IMR-90 (cell line): ENCODE measurements around the gene MCM3AP. TPM values are rescaled to one million over a fixed set of nuclear protein-coding genes. Genes with fewer than 3 reads are reported as not detected.

Experiments used
- ATAC-seq: fragments of 200-7000 bp; cut with Tn5 transposase; 2 replicates; pipeline ENCODE4 v1.9.1; 2020; ENCODE audit warnings: low read depth, mild to moderate bottlenecking, moderate library complexity
- BruUV-seq: library from RNA; stranded (reverse); fragments of 400-500 nt; replicated peaks from 2 replicates; lab custom pipeline; 2021; lab: Mats Ljungman, UMichigan
- CTCF ChIA-PET: fragments of 300-600 bp; formaldehyde crosslinking; extraction: SDS; loops from one replicate; lab custom pipeline; 2021; ENCODE audit warnings: antibody characterized with exemption; lab: Yijun Ruan, JAX
- POLR2A ChIA-PET: fragments of 300-600 bp; sonication (Branson Sonifier 250); formaldehyde crosslinking; loops from one replicate; lab custom pipeline; 2022; ENCODE audit warnings: antibody characterized with exemption; ENCODE audit not compliant: unreplicated experiment; lab: Charles Lee
- DNase-seq: peaks from one replicate; pipeline ENCODE4 v3.0.0; 2013
- H2AFZ ChIP-seq: replicated peaks from 2 replicates; pipeline ENCODE3; 2013; ENCODE audit warnings: low read length, mild to moderate bottlenecking; ENCODE audit not compliant: poor library complexity
- H2AK5ac ChIP-seq: 2 replicates; pipeline ENCODE4 v1.6.1; 2013; ENCODE audit warnings: low read depth, low read length, inconsistent platforms
- H2AK9ac ChIP-seq: replicated peaks from 2 replicates; pipeline ENCODE3; 2013; ENCODE audit warnings: mild to moderate bottlenecking, low read depth, low read length, moderate library complexity; ENCODE audit not compliant: poor library complexity
- H2BK120ac ChIP-seq: 2 replicates; pipeline ENCODE4 v1.6.1; 2013; ENCODE audit warnings: low read depth, low read length, inconsistent platforms
- H2BK15ac ChIP-seq: 3 replicates; pipeline ENCODE4 v1.6.1; 2013; ENCODE audit warnings: low read depth, low read length, inconsistent platforms
- H2BK20ac ChIP-seq: 2 replicates; pipeline ENCODE4 v1.6.1; 2013; ENCODE audit warnings: low read depth, mild to moderate bottlenecking, inconsistent platforms, low read length, moderate library complexity
- H2BK5ac ChIP-seq: 2 replicates; pipeline ENCODE4 v1.6.1; 2013; ENCODE audit warnings: mild to moderate bottlenecking, low read depth, low read length, inconsistent platforms; ENCODE audit not compliant: poor library complexity, severe bottlenecking
- H3K14ac ChIP-seq: replicated peaks from 2 replicates; pipeline ENCODE4 v1.6.1; 2013; ENCODE audit warnings: low read depth, low read length, inconsistent platforms
- H3K18ac ChIP-seq: 2 replicates; pipeline ENCODE4 v1.6.1; 2013; ENCODE audit warnings: low read depth, low read length, control low read depth
- H3K23ac ChIP-seq: 2 replicates; pipeline ENCODE4 v1.6.1; 2013; ENCODE audit warnings: low read depth, low read length, inconsistent platforms
- H3K27ac ChIP-seq: 2 replicates; pipeline ENCODE4 v1.5.1; 2013; ENCODE audit warnings: mild to moderate bottlenecking, control low read depth, low read length; ENCODE audit not compliant: insufficient read depth
- H3K27me3 ChIP-seq: 2 replicates; pipeline ENCODE4 v1.6.1; 2013; ENCODE audit warnings: low read length; ENCODE audit not compliant: control insufficient read depth, insufficient read depth
- H3K36me3 ChIP-seq: 2 replicates; pipeline ENCODE4 v1.6.1; 2013; ENCODE audit warnings: low read length, mixed read lengths; ENCODE audit not compliant: control insufficient read depth, insufficient read depth
- H3K4ac ChIP-seq: 2 replicates; pipeline ENCODE4 v1.6.1; 2013; ENCODE audit warnings: low read depth, low read length, inconsistent platforms
- H3K4me1 ChIP-seq: 2 replicates; pipeline ENCODE4 v1.6.1; 2013; ENCODE audit warnings: low read length, mixed read lengths; ENCODE audit not compliant: control insufficient read depth, insufficient read depth
- H3K4me2 ChIP-seq: 2 replicates; pipeline ENCODE4 v1.6.1; 2013; ENCODE audit warnings: low read depth, mild to moderate bottlenecking, control low read depth, low read length, moderate library complexity
- H3K4me3 ChIP-seq: 2 replicates; pipeline ENCODE4 v1.5.1; 2013; ENCODE audit warnings: low read depth, mild to moderate bottlenecking, control low read depth, low read length, moderate library complexity; ENCODE audit not compliant: insufficient read depth
- H3K56ac ChIP-seq: 2 replicates; pipeline ENCODE4 v1.6.1; 2013; ENCODE audit warnings: low read length, inconsistent platforms; ENCODE audit not compliant: insufficient read depth; ENCODE audit errors: extremely low read depth
- H3K79me1 ChIP-seq, 2 experiments: 2 replicates each; pipeline ENCODE4 v1.6.1; 2013; ENCODE audit warnings: low read length in 2 of 2, inconsistent platforms in 1 of 2, low read depth in 1 of 2
- H3K9ac ChIP-seq: 2 replicates; pipeline ENCODE4 v1.6.1; 2013; ENCODE audit warnings: low read depth, low read length, control low read depth
- H3K9me1 ChIP-seq: 2 replicates; pipeline ENCODE4 v1.6.1; 2013; ENCODE audit warnings: low read length, inconsistent platforms; ENCODE audit not compliant: insufficient read depth
- H3K9me3 ChIP-seq: 2 replicates; pipeline ENCODE4 v1.6.1; 2013; ENCODE audit warnings: low read length; ENCODE audit not compliant: control insufficient read depth, insufficient read depth
- H4K20me1 ChIP-seq: 2 replicates; pipeline ENCODE4 v1.6.1; 2013; ENCODE audit warnings: low read length, inconsistent platforms; ENCODE audit not compliant: insufficient read depth
- H4K5ac ChIP-seq: 2 replicates; pipeline ENCODE4 v1.6.1; 2013; ENCODE audit warnings: mild to moderate bottlenecking, low read depth, low read length, control low read depth
- H4K8ac ChIP-seq, 2 experiments: 2 replicates each; pipeline ENCODE4 v1.6.1; 2013; ENCODE audit warnings: low read depth in 2 of 2, low read length in 2 of 2, control low read depth in 1 of 2, inconsistent platforms in 1 of 2
- H4K91ac ChIP-seq: 2 replicates; pipeline ENCODE4 v1.6.1; 2013; ENCODE audit warnings: low read depth, low read length, inconsistent platforms; ENCODE audit not compliant: insufficient read depth
- BHLHE40 ChIP-seq: fragments of 150-350 bp; IDR thresholded peaks from 2 replicates; pipeline ENCODE4 v1.6.1; 2016; ENCODE audit warnings: mild to moderate bottlenecking, low read depth, low read length
- FOS ChIP-seq: fragments of 150-350 bp; IDR thresholded peaks from 2 replicates; pipeline ENCODE4 v1.6.1; 2016; ENCODE audit warnings: low read depth, low read length
- MAFK ChIP-seq: IDR thresholded peaks from 2 replicates; pipeline ENCODE4 v1.6.1; 2012; ENCODE audit warnings: low read depth, low read length, improper control_type of control experiment
- MAZ ChIP-seq: IDR thresholded peaks from 2 replicates; pipeline ENCODE4 v1.6.1; 2012; ENCODE audit warnings: low read depth, mild to moderate bottlenecking, low read length, improper control_type of control experiment, moderate library complexity, borderline replicate concordance
- POLR2A ChIP-seq: IDR thresholded peaks from 2 replicates; pipeline ENCODE4 v1.6.1; 2012; ENCODE audit warnings: mild to moderate bottlenecking, low read depth, low read length
- RAD21 ChIP-seq: IDR thresholded peaks from 2 replicates; pipeline ENCODE4 v1.6.1; 2012; ENCODE audit warnings: low read length, improper control_type of control experiment
- RCOR1 ChIP-seq: IDR thresholded peaks from 2 replicates; pipeline ENCODE4 v1.6.1; 2012; ENCODE audit warnings: mild to moderate bottlenecking, low read length, improper control_type of control experiment; ENCODE audit not compliant: insufficient replicate concordance
- RFX5 ChIP-seq: IDR thresholded peaks from 2 replicates; pipeline ENCODE4 v1.8.0; 2012; ENCODE audit warnings: low read depth, mild to moderate bottlenecking, low read length, moderate library complexity
- SMC3 ChIP-seq: fragments of 150-350 bp; IDR thresholded peaks from 2 replicates; pipeline ENCODE4 v1.6.1; 2016; ENCODE audit warnings: low read depth, mild to moderate bottlenecking, antibody characterized with exemption, low read length, moderate library complexity
- WGBS, 2 experiments: methylation state at CpG; one replicate each; pipeline versions ENCODE4 v1.1.5 to v1.1.7; 2013; ENCODE audit warnings: missing lambda C conversion rate in 2 of 2; ENCODE audit not compliant: insufficient read length in 1 of 2; ENCODE audit errors: extremely low coverage in 2 of 2; 5-methylcytosine and 5-hydroxymethylcytosine counted together
- dilution Hi-C: fragments of 300-500 bp; cut with HindIII; formaldehyde crosslinking; loops from one replicate; pipeline ENCODE4 v1.14.3; 2018; ENCODE audit warnings: low sequenced_read_pairs; ENCODE audit not compliant: unreplicated experiment
- in situ Hi-C: fragments of 300-500 bp; cut with MboI; formaldehyde crosslinking; loops from 3 replicates; pipeline ENCODE4 v1.14.3; 2019; ENCODE audit warnings: low sequenced_read_pairs, inconsistent platforms, mixed read lengths
- intact Hi-C: fragments of 100-400 bp; cut with micrococcal nuclease; formaldehyde crosslinking; loops from 2 replicates; pipeline ENCODE4 v1.10.0; 2022
- polyA plus RNA-seq, 3 experiments: library from polyadenylated mRNA; depleted of rRNA; stranded (reverse); fragments of >200 nt; gene quantifications; 2 replicates each; pipeline ENCODE4 v1.2.3, GENCODE V29; 2012; ENCODE audit warnings: low replicate concordance in 1 of 3
- total RNA-seq: library from RNA; depleted of rRNA; stranded (reverse); fragments of >200 nt; gene quantifications from 2 replicates; pipeline ENCODE4 v1.2.3, GENCODE V29; 2012
- TF ChIP-seq, protein P1 (sequence below): fragments of 150-350 bp; IDR thresholded peaks from 2 replicates; pipeline ENCODE4 v1.6.1; 2017; ENCODE audit warnings: mild to moderate bottlenecking, antibody characterized with exemption, low read length, low read depth
- TF ChIP-seq, protein P2 (sequence below): fragments of 150-350 bp; IDR thresholded peaks from 2 replicates; pipeline ENCODE4 v1.6.1; 2016; ENCODE audit warnings: low read depth, mild to moderate bottlenecking, low read length, moderate library complexity, borderline replicate concordance

The MCM3AP gene
- total and polyA plus RNA-seq, 2 of the 4 experiments (the other 2 are of a cell fraction) = 46.5 to 63.1 TPM

DNA sequence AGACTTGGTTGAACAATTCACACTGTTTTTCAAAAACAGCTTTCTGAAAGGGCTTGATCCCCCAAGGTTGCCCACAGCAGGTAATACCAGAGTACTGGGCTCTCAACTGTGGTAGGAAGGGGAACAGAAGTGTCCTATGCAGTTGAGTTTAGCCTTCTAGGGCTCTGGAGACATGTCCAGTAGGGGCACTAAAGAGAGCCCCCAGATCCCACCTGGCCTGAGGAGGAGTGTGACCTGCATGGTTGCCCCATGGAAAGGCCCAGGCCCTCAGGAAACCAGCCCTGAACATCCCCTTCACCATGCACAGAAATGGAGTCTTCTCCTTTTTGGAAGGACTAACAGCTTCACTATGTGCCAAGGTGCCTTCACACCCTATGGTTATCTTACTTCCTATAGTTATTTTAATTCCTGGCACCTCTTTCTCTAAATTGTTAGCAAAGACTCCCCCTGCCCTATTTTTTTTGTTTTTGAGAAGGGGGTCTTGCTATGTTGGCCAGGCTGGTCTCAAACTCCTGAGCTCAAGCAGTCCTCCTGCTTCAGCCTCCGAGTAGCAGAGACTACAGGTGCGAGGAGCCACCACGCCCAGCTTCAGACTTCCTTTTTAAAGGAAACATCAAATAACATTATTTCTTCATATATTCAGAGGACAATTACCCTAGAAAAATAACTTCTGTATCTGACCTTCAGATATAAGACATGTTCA is 40.0 kb downstream of the MCM3AP start:
- TF ChIP-seq POLR2A = no peak
- no peak for TF ChIP-seq BHLHE40
- TF ChIP-seq FOS = no peak
- no peak for TF ChIP-seq RAD21
- no peak for TF ChIP-seq MAFK
- TF ChIP-seq, protein P1, sequence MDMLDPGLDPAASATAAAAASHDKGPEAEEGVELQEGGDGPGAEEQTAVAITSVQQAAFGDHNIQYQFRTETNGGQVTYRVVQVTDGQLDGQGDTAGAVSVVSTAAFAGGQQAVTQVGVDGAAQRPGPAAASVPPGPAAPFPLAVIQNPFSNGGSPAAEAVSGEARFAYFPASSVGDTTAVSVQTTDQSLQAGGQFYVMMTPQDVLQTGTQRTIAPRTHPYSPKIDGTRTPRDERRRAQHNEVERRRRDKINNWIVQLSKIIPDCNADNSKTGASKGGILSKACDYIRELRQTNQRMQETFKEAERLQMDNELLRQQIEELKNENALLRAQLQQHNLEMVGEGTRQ = no peak
- TF ChIP-seq SMC3 = no peak
- TF ChIP-seq, protein P2, sequence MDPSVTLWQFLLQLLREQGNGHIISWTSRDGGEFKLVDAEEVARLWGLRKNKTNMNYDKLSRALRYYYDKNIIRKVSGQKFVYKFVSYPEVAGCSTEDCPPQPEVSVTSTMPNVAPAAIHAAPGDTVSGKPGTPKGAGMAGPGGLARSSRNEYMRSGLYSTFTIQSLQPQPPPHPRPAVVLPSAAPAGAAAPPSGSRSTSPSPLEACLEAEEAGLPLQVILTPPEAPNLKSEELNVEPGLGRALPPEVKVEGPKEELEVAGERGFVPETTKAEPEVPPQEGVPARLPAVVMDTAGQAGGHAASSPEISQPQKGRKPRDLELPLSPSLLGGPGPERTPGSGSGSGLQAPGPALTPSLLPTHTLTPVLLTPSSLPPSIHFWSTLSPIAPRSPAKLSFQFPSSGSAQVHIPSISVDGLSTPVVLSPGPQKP = no peak
- TF ChIP-seq MAZ = no peak
- TF ChIP-seq RFX5 = no peak
- no peak for TF ChIP-seq RCOR1
- no peak overlapping the region for H2BK5ac ChIP-seq
- in situ Hi-C loops = no loop called here
- no peak overlapping the region for H4K5ac ChIP-seq
- H3K27ac ChIP-seq = no peak overlapping the region
- no peaks in the 10 kb centered on the region; the same call in 1 of the 2 replicates for H3K4me1 ChIP-seq
- BruUV-seq = no TSS peak
- no peak overlapping the region for H3K14ac ChIP-seq
- peaks cover 16% of the 10 kb centered on the region for H3K9me1 ChIP-seq
- no peak overlapping the region for H2BK20ac ChIP-seq
- no peak overlapping the region for H2AK5ac ChIP-seq
- no peak overlapping the region for H2BK120ac ChIP-seq
- no peak overlapping the region for H3K56ac ChIP-seq
- CTCF ChIA-PET = no interaction called here
- WGBS, 2 experiments = no CpG with 5 or more reads among the region's 3 CpGs
- dilution Hi-C loops = no loop called here
- peaks cover 68% of the 10 kb centered on the region for H3K36me3 ChIP-seq
- H4K8ac ChIP-seq = no peak overlapping the region
- no peak overlapping the region for H3K4me2 ChIP-seq
- H4K20me1 ChIP-seq = peaks cover 6% of the 10 kb centered on the region
- H3K27me3 ChIP-seq = no peaks in the 10 kb centered on the region
- no peak overlapping the region for H3K4me3 ChIP-seq
- H3K4ac ChIP-seq = no peak overlapping the region
- H2AFZ ChIP-seq = no peak overlapping the region
- H3K9me3 ChIP-seq = no peaks in the 10 kb centered on the region
- no peak overlapping the region for H3K9ac ChIP-seq
- intact Hi-C loops = no loop called here
- no peak for ATAC-seq
- no peak overlapping the region for H3K18ac ChIP-seq
- H3K23ac ChIP-seq = no peak overlapping the region
- POLR2A ChIA-PET = no interaction called here
- H3K79me1 ChIP-seq = peaks cover 8 to 28% of the 10 kb centered on the region in 2 experiments; a peak in 3 of 4 replicates
- no peak overlapping the region for H4K91ac ChIP-seq
- DNase-seq = no peak
- H2BK15ac ChIP-seq = no peak overlapping the region
- H2AK9ac ChIP-seq = no peak overlapping the region
